KOPT-K1 (cell line): Measurements from ENCODE around the gene ERFL.

Experiments used
- H3K27ac ChIP-seq: fragments of 200-600 bp; sonication (generic); 2 replicates; pipeline ENCODE4 v1.5.1; 2016; ENCODE audit warnings: antibody characterized with exemption, mild to moderate bottlenecking, low read depth, low read length; ENCODE audit not compliant: poor library complexity, severe bottlenecking
- H3K36me3 ChIP-seq: fragments of 200-600 bp; sonication (generic); 2 replicates; pipeline ENCODE4 v1.5.1; 2017; ENCODE audit warnings: antibody characterized with exemption, mild to moderate bottlenecking, low read length, moderate library complexity; ENCODE audit not compliant: insufficient read depth
- H3K9me3 ChIP-seq: fragments of 200-600 bp; sonication (generic); 2 replicates; pipeline ENCODE4 v1.5.1; 2017; ENCODE audit warnings: antibody characterized with exemption, low read length, mild to moderate bottlenecking; ENCODE audit not compliant: insufficient read depth, poor library complexity, severe bottlenecking

The ERFL gene

GRCh38 chr19:41860419-41861115 is 67.7 kb downstream of the ERFL start:
- peak overlapping the region; percentile 94 for H3K27ac ChIP-seq
- peaks cover 51% of the 10 kb centered on the region for H3K36me3 ChIP-seq
- no peaks in the 10 kb centered on the region for H3K9me3 ChIP-seq

GRCh38 chr19:41859618-41860418 is 68.4 kb downstream of the ERFL start, which contains the start of gene RPS19:
Gene RPS19 (plus strand): TSS chr19:41860255. CDS start chr19:41860775, 520 bp downstream.
- H3K9me3 ChIP-seq = no peaks in the 10 kb centered on the region
- peaks cover 43% of the 10 kb centered on the region for H3K36me3 ChIP-seq
- H3K27ac ChIP-seq = peak within 1 kb of the TSS; percentile 94

GRCh38 chr19:41859213-41859617 is 69.0 kb downstream of the ERFL start:
- Histone ChIP-seq H3K36me3 (peaks cover 37% of the 10 kb centered on the region), H3K27ac (no peak overlapping the region), H3K9me3 (no peaks in the 10 kb centered on the region)
